ENCODE data around the gene KCNE2. TPM values are rescaled to one million over a fixed set of nuclear protein-coding genes. Genes with fewer than 3 reads are reported as not detected.
"Not testable (repeated sequence)": the region's sequence is repeated elsewhere in the genome, so short reads cannot be mapped to it uniquely, and the experiment has no call there.

The KCNE2 gene
- polyA plus RNA-seq, 1 experiment: not detected

- peaks cover 3% of the 10 kb centered on the region for H3K27me3 ChIP-seq (ENCODE audit: control insufficient read depth, insufficient read depth, low read length)
- TF ChIP-seq, protein P1, sequence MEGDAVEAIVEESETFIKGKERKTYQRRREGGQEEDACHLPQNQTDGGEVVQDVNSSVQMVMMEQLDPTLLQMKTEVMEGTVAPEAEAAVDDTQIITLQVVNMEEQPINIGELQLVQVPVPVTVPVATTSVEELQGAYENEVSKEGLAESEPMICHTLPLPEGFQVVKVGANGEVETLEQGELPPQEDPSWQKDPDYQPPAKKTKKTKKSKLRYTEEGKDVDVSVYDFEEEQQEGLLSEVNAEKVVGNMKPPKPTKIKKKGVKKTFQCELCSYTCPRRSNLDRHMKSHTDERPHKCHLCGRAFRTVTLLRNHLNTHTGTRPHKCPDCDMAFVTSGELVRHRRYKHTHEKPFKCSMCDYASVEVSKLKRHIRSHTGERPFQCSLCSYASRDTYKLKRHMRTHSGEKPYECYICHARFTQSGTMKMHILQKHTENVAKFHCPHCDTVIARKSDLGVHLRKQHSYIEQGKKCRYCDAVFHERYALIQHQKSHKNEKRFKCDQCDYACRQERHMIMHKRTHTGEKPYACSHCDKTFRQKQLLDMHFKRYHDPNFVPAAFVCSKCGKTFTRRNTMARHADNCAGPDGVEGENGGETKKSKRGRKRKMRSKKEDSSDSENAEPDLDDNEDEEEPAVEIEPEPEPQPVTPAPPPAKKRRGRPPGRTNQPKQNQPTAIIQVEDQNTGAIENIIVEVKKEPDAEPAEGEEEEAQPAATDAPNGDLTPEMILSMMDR (IDR thresholded peaks at IDR 0.05; ENCODE audit: low read depth, low read length): no peak
- ChIA-PET POLR2A (no interaction called here), CTCF (no interaction called here)
- H3K4me3 ChIP-seq (ENCODE audit: low read depth, low read length): no peak overlapping the region
- H3K27ac ChIP-seq (ENCODE audit: low read depth, low read length): no peak overlapping the region
- DNase-seq (ENCODE audit: low read depth, low spot score): no peak
- no peaks in the 10 kb centered on the region for H3K9me3 ChIP-seq (ENCODE audit: control insufficient read depth, insufficient read depth, low read length)
Observed at GRCh38 chr21:34369741-34370140, 5.9 kb downstream of the KCNE2 start.

GRCh38 chr21:34372321-34372720 lies 8.5 kb downstream of the KCNE2 start:
- ChIA-PET POLR2A (no interaction called here), CTCF (interaction anchor here (1.7 kb wide), 1 partner anchor 10 kb away, joined by 4 read pairs; no protein-coding TSS in a partner anchor)
- Histone ChIP-seq H3K27me3 (ENCODE audit: control insufficient read depth, insufficient read depth, low read length) (peaks cover 3% of the 10 kb centered on the region), H3K27ac (ENCODE audit: low read depth, low read length) (no peak overlapping the region), H3K9me3 (ENCODE audit: control insufficient read depth, insufficient read depth, low read length) (no peaks in the 10 kb centered on the region), H3K4me3 (ENCODE audit: low read depth, low read length) (no peak overlapping the region)
- TF ChIP-seq, protein P1 (IDR thresholded peaks at IDR 0.05; ENCODE audit: low read depth, low read length): no peak
- no peak for DNase-seq (ENCODE audit: low read depth, low spot score)

- POLR2A ChIA-PET; H3K4me3 ChIP-seq (ENCODE audit: low read depth, low read length); DNase-seq (ENCODE audit: low read depth, low spot score); H3K27ac ChIP-seq (ENCODE audit: low read depth, low read length); CTCF ChIA-PET; H3K27me3 ChIP-seq (ENCODE audit: control insufficient read depth, insufficient read depth, low read length); H3K9me3 ChIP-seq (ENCODE audit: control insufficient read depth, insufficient read depth, low read length): not testable (repeated sequence)
Observed at GRCh38 chr21:34374462-34374861, 10.7 kb downstream of the KCNE2 start.

DNA sequence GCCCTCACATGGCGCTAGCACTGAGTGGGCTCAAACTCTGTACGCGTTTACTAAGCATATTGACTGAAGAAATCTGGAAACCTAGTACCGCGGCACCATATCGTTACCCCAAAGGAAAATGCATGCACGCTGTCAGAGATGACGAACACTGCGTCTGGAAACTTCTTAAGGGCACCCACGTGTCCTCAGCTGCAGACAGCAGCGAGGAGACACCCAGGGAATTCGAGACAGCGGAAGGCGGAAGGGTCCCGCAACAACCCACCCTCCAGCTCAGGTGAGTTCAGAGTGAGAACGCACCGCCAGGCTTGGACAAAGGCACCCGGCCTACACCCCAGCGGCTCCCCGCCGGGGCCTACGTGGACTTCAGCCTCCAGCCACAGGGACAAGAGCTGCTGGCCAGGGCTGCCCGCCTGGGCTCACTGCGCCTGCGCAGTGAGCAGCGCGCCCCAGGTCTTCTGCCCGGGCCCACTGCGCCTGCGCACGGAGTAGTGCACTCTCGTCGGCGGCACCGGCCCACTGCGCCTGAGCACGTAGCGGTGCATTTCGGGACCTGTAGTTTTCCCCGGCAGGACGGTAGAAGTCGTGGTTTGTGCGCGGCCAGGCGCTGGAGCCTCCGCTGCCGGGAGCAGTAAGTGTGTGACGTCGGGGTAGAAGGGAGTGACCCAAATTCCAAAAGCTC lies 11.3 kb downstream of the KCNE2 start, which contains the start of gene SMIM11:
Gene SMIM11 (plus strand): TSS at position 568 of the 679 bp plus-strand sequence. CDS start 3,998 bp downstream, outside the sequence.
- H3K27me3 ChIP-seq (ENCODE audit: control insufficient read depth, insufficient read depth, low read length); H3K9me3 ChIP-seq (ENCODE audit: control insufficient read depth, insufficient read depth, low read length); H3K4me3 ChIP-seq (ENCODE audit: low read depth, low read length); POLR2A ChIA-PET; CTCF ChIA-PET; H3K27ac ChIP-seq (ENCODE audit: low read depth, low read length); DNase-seq (ENCODE audit: low read depth, low spot score): not testable (repeated sequence)

DNA sequence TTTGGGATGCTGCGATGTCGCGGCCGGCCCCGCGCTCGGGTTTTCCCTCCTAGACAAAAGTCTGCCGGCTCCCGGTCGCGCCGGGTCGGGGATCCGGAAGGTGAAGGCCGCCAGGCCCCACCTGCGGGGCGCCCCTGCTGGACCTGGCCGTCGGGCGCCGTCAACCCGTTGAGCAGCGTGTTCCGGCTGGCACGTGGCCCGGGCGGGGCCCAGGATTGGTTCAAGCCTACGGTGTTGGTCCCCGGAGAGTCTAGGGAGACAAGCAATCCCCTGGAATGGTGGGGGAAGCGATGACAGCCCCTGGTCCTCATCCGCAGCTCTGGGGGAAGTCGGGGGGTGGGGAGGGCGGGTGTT lies 11.8 kb downstream of the KCNE2 start:
- DNase-seq (ENCODE audit: low read depth, low spot score); H3K9me3 ChIP-seq (ENCODE audit: control insufficient read depth, insufficient read depth, low read length); H3K4me3 ChIP-seq (ENCODE audit: low read depth, low read length); CTCF ChIA-PET; POLR2A ChIA-PET; H3K27me3 ChIP-seq (ENCODE audit: control insufficient read depth, insufficient read depth, low read length); H3K27ac ChIP-seq (ENCODE audit: low read depth, low read length): not testable (repeated sequence)

DNA sequence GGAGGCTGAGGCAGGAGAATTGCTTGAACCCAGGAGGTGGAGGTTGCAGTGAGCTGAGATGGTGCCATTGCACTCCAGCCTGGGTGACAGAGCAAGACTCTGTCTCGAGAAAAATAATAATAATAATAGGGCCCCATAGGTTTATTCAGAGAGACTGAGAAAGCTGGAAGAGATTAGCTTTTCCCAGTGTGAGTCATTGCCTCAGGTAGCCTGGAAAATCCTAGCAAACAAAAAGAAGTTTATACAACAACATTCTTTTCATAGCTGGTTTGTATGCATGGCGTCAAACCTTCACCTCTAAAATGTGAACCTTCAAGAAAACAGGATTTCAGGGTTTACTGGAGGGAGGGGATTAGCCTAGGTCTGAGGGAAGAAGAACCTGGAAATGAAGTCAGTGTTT lies 19.3 kb downstream of the KCNE2 start:
- H3K27me3 ChIP-seq (ENCODE audit: control insufficient read depth, insufficient read depth, low read length); H3K4me3 ChIP-seq (ENCODE audit: low read depth, low read length); DNase-seq (ENCODE audit: low read depth, low spot score); POLR2A ChIA-PET; CTCF ChIA-PET; H3K27ac ChIP-seq (ENCODE audit: low read depth, low read length); H3K9me3 ChIP-seq (ENCODE audit: control insufficient read depth, insufficient read depth, low read length): not testable (repeated sequence)

DNA sequence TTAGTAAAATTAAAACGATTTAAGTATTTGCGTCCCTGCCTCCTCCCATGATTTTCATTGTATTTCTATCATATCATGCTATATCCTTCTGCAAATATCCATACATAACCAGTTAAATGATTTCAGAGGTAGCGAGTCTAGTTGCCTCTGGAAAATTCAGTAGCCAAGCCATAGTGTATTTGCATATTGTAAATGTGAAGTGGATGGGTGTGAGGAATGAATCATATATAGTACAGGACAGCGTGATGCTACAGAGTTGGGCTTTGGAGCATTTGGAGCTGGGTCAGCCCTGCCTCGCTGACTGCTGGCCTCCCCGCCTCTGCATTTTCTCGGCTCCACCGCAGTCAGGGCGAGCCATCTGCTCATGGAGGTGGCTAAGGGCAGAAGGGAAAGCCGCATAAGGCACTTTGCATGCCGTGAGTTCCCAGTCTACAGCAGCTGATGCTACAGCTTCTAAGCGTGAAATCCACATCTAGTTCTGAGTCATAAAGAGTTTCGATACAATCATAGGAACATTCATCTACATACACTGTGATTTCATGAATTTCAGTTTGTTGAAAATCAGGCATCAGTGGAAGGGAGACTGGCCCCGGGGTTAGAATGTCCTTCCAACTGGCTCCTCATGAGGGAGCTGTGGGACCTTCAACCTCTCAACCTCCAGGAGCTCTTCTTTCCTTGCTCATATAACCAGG lies 20.1 kb downstream of the KCNE2 start:
- POLR2A ChIA-PET; DNase-seq (ENCODE audit: low read depth, low spot score); H3K27ac ChIP-seq (ENCODE audit: low read depth, low read length); H3K27me3 ChIP-seq (ENCODE audit: control insufficient read depth, insufficient read depth, low read length); H3K4me3 ChIP-seq (ENCODE audit: low read depth, low read length); CTCF ChIA-PET; H3K9me3 ChIP-seq (ENCODE audit: control insufficient read depth, insufficient read depth, low read length): not testable (repeated sequence)

DNA sequence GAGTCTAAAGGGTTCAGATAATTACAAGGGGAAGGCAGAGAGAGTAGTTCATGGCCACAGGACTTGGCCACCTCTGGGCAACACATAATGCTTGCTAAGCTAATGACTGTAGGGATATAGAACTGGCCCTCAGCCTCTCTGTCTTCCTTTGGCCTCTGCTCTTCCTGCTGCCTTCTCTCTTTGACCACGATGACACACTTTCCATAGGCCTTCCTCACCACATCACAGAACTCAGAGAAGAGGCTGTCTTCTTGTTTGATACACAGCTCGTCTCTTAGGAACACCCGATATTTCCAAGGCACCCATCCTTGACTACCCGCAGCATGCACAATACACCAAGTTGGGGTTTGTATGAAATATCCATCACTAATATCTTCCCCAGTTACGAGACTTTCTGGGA lies 36.7 kb downstream of the KCNE2 start:
- POLR2A ChIA-PET; DNase-seq (ENCODE audit: low read depth, low spot score); H3K27ac ChIP-seq (ENCODE audit: low read depth, low read length); H3K9me3 ChIP-seq (ENCODE audit: control insufficient read depth, insufficient read depth, low read length); H3K27me3 ChIP-seq (ENCODE audit: control insufficient read depth, insufficient read depth, low read length); H3K4me3 ChIP-seq (ENCODE audit: low read depth, low read length); CTCF ChIA-PET: not testable (repeated sequence)

GRCh38 chr21:34404742-34405141 lies 40.9 kb downstream of the KCNE2 start:
- DNase-seq (ENCODE audit: low read depth, low spot score); POLR2A ChIA-PET; CTCF ChIA-PET; H3K9me3 ChIP-seq (ENCODE audit: control insufficient read depth, insufficient read depth, low read length); H3K27me3 ChIP-seq (ENCODE audit: control insufficient read depth, insufficient read depth, low read length); H3K27ac ChIP-seq (ENCODE audit: low read depth, low read length); H3K4me3 ChIP-seq (ENCODE audit: low read depth, low read length): not testable (repeated sequence)

DNA sequence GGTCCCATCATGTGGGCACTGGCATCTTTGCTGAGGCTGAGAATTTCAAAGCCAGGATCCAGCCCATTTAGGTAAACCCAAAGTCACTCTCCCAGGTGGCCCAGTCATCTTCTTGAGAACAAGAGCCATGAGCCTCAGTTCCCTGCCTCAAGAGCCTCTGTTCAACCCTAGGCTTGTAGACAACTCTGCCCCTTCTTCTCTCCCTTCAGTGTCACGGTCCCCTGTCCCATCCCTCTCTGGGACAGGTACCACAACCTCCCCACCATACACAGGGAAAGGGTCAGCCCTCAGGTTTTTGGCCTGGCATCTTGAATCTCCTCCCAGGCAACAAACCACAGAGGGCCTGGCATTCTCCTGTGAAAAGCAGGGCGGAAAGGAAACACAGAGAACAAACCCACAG lies 41.9 kb downstream of the KCNE2 start:
- H3K27me3 ChIP-seq (ENCODE audit: control insufficient read depth, insufficient read depth, low read length); H3K9me3 ChIP-seq (ENCODE audit: control insufficient read depth, insufficient read depth, low read length); CTCF ChIA-PET; H3K27ac ChIP-seq (ENCODE audit: low read depth, low read length); POLR2A ChIA-PET; DNase-seq (ENCODE audit: low read depth, low spot score); H3K4me3 ChIP-seq (ENCODE audit: low read depth, low read length): not testable (repeated sequence)

Data from AG04450 (cell line).